K562 (cell line): ENCODE results near the gene LRPAP1. TPM values are rescaled to one million over a fixed set of nuclear protein-coding genes. Genes with fewer than 3 reads are reported as not detected.

Source experiments
- ATAC-seq: fragments of 200-7000 bp; cut with Tn5 transposase; 3 replicates; pipeline ENCODE4 v1.9.1; 2020; ENCODE audit warnings: moderate library complexity
- BruUV-seq: library from RNA; stranded (reverse); fragments of 400-500 nt; replicated peaks from 2 replicates; lab custom pipeline; 2021; lab: Mats Ljungman, UMichigan
- CTCF ChIA-PET: fragments of 300-600 bp; formaldehyde crosslinking; extraction: SDS; loops from one replicate; lab custom pipeline; 2021; ENCODE audit warnings: low intra/inter-chr PET ratio; lab: Yijun Ruan, JAX
- POLR2A ChIA-PET: fragments of 300-600, 350-650 bp; sonication (Branson Sonifier 250); formaldehyde crosslinking; extraction: SDS; loops from one replicate; lab custom pipeline; 2021; ENCODE audit warnings: antibody characterized with exemption, inconsistent platforms; lab: Yijun Ruan, JAX
- DNase-seq, 4 experiments: peaks; one replicate each; pipeline versions ENCODE4 v3.0.0 to v3.0.0-alpha.2; 2011 to 2018; ENCODE audit warnings: low spot score in 3 of 4, mixed read lengths in 3 of 4; ENCODE audit errors: extremely low read depth in 1 of 4
- FAIRE-seq: peaks from 2 replicates; lab custom pipeline; 2011; peaks lifted over from hg19 to GRCh38; lab: Jason Lieb, UNC
- H2AFZ ChIP-seq: 2 replicates; pipeline ENCODE4 v1.6.0; 2011; ENCODE audit warnings: low read depth, low read length, control low read depth, inconsistent platforms
- H3K27ac ChIP-seq: fragments of 200-600 bp; 3 replicates; pipeline ENCODE4 v1.8.0; 2011; ENCODE audit warnings: low read depth, mild to moderate bottlenecking, control low read depth, inconsistent platforms, low read length, moderate library complexity, mixed read lengths; ENCODE audit errors: extremely low read depth
- H3K27me3 ChIP-seq, 2 experiments: fragments of 300-600 bp in 1 of 2; 2 replicates in 1 of 2; 3 replicates in 1 of 2; pipeline versions ENCODE4 v1.6.0 to v1.8.0; 2011; ENCODE audit warnings: inconsistent platforms in 2 of 2, low read length in 2 of 2, mild to moderate bottlenecking in 1 of 2, mixed read lengths in 1 of 2, moderate library complexity in 1 of 2; ENCODE audit not compliant: control insufficient read depth in 2 of 2, insufficient read depth in 2 of 2
- H3K36me3 ChIP-seq: fragments of 300-600 bp; 3 replicates; pipeline ENCODE4 v1.8.0; 2011; ENCODE audit warnings: mild to moderate bottlenecking, low read length, inconsistent platforms; ENCODE audit not compliant: control insufficient read depth, insufficient read depth
- H3K4me1 ChIP-seq, 2 experiments: fragments of 200-600 bp in 1 of 2; replicated peaks in 1 of 2; 2 replicates in 1 of 2; 3 replicates in 1 of 2; pipeline versions ENCODE4 v1.5.1 to v1.8.0; 2011; ENCODE audit warnings: inconsistent platforms in 2 of 2, low read length in 2 of 2, mild to moderate bottlenecking in 1 of 2, mixed read lengths in 1 of 2, moderate library complexity in 1 of 2; ENCODE audit not compliant: control insufficient read depth in 2 of 2, insufficient read depth in 2 of 2
- H3K4me2 ChIP-seq: 2 replicates; pipeline ENCODE4 v1.6.1; 2011; ENCODE audit warnings: low read length, control low read depth, inconsistent platforms, mixed read lengths; ENCODE audit not compliant: insufficient read depth
- H3K4me3 ChIP-seq: fragments of 200-600 bp; sonication (generic), shearing (Covaris generic); 2 replicates; pipeline ENCODE4 v1.5.1; 2016; ENCODE audit warnings: control low read depth, inconsistent platforms
- H3K79me2 ChIP-seq: fragments of 200-600 bp; 3 replicates; pipeline ENCODE4 v1.8.0; 2011; ENCODE audit warnings: low read length, inconsistent platforms; ENCODE audit not compliant: control insufficient read depth, insufficient read depth
- H3K9ac ChIP-seq, 2 experiments: 2 replicates each; pipeline versions ENCODE4 v1.6.0 to v1.6.1; 2011; ENCODE audit warnings: low read depth in 2 of 2, low read length in 2 of 2, control low read depth in 1 of 2, inconsistent platforms in 1 of 2, mild to moderate bottlenecking in 1 of 2, mixed read lengths in 1 of 2; ENCODE audit not compliant: insufficient read depth in 1 of 2
- H3K9me1 ChIP-seq: one replicate; pipeline ENCODE4 v1.6.0; 2011; ENCODE audit warnings: inconsistent platforms, mild to moderate bottlenecking, low read length, moderate library complexity; ENCODE audit not compliant: control insufficient read depth, insufficient read depth
- H3K9me3 ChIP-seq: replicated peaks from 2 replicates; pipeline ENCODE4 v1.5.1; 2011; ENCODE audit warnings: low read depth, low read length, inconsistent platforms; ENCODE audit not compliant: control insufficient read depth, insufficient read depth
- H4K20me1 ChIP-seq: replicated peaks from 2 replicates; pipeline ENCODE4 v1.6.1; 2011; ENCODE audit warnings: low read length, inconsistent platforms, mixed read lengths; ENCODE audit not compliant: control insufficient read depth, insufficient read depth
- CCAR2 ChIP-seq: fragments of 200-400 bp; formaldehyde crosslinking; IDR thresholded peaks from 2 replicates; pipeline ENCODE4 v1.6.1; 2017; ENCODE audit warnings: mild to moderate bottlenecking, low read depth, low read length
- CHD7 ChIP-seq: fragments of 200-600 bp; sonication (generic); IDR thresholded peaks from one replicate; pipeline ENCODE4 v1.6.1; 2012; ENCODE audit warnings: mild to moderate bottlenecking, low read depth, low read length, inconsistent platforms
- MAFK ChIP-seq: IDR thresholded peaks from 2 replicates; pipeline ENCODE4 v1.6.1; 2011; ENCODE audit warnings: low read length, improper control_type of control experiment
- NFIC ChIP-seq: fragments of 450-650 bp; IDR thresholded peaks from 2 replicates; pipeline ENCODE4 v1.6.1; 2017; ENCODE audit warnings: mild to moderate bottlenecking, inconsistent platforms
- PHB ChIP-seq: fragments of 250-450 bp; sonication (Bioruptor Pico); IDR thresholded peaks from 2 replicates; pipeline ENCODE4 v1.5.0; 2021
- POLR2G ChIP-seq: fragments of 200-400 bp; formaldehyde crosslinking; IDR thresholded peaks from 2 replicates; pipeline ENCODE4 v1.6.1; 2017; ENCODE audit warnings: low read depth, mild to moderate bottlenecking, antibody characterized with exemption, low read length, moderate library complexity
- PPARD ChIP-seq: fragments of 250-450 bp; sonication (Bioruptor Pico); IDR thresholded peaks from 2 replicates; pipeline ENCODE4 v1.8.0; 2022; ENCODE audit warnings: inconsistent platforms, mild to moderate bottlenecking, moderate library complexity
- RBFOX2 ChIP-seq: fragments of 200-400 bp; formaldehyde crosslinking; IDR thresholded peaks from 2 replicates; pipeline ENCODE4 v1.6.1; 2017; ENCODE audit warnings: low read depth, mild to moderate bottlenecking, low read length, moderate library complexity
- SETDB1 ChIP-seq: IDR thresholded peaks from one replicate; pipeline ENCODE4 v1.6.1; 2012; ENCODE audit warnings: low read length, control low read depth, inconsistent platforms
- ZNF224 ChIP-seq: sonication (generic); formaldehyde crosslinking; IDR thresholded peaks from 2 replicates; pipeline ENCODE4 v1.8.0; 2022; ENCODE audit warnings: mild to moderate bottlenecking, missing genetic modification reagents
- ZZZ3 ChIP-seq: fragments of 450-650 bp; IDR thresholded peaks from 2 replicates; pipeline ENCODE4 v1.6.1; 2016; ENCODE audit warnings: antibody characterized with exemption, mild to moderate bottlenecking, moderate library complexity
- WGBS: fragments of 100-300 bp; shearing (Covaris generic); methylation state at CpG from one replicate; pipeline ENCODE4 v1.1.6; 2016; ENCODE audit warnings: low coverage, mixed read lengths; ENCODE audit not compliant: insufficient coverage; ENCODE audit errors: missing lambda C conversion rate; 5-methylcytosine and 5-hydroxymethylcytosine counted together
- in situ Hi-C: fragments of 300-500 bp; cut with MboI; formaldehyde crosslinking; loops from 4 replicates; pipeline ENCODE4 v1.15.0; 2018; ENCODE audit warnings: inconsistent platforms, mixed read lengths
- intact Hi-C: fragments of 100-400 bp; cut with micrococcal nuclease; formaldehyde crosslinking; loops from 2 replicates; pipeline ENCODE4 v1.14.2; 2022
- polyA plus RNA-seq, 8 experiments: library from polyadenylated mRNA; depleted of rRNA in 4 of 8; stranded (reverse) in 5 of 8; unstranded in 3 of 8; fragments of >200 nt; fragmentation: Nextera tagmentation in 2 of 8; fragmentation: Illumina TruSeq in 1 of 8; extraction: Ambion mirVana in 2 of 8; extraction: Trizol in 1 of 8; gene quantifications; 2 replicates each; pipeline versions ENCODE4 v1.2.1 to v1.2.3, GENCODE V29; 2011 to 2014; ENCODE audit warnings: inconsistent platforms in 1 of 8, missing spikeins in 1 of 8
- total RNA-seq, 7 experiments: library from RNA; depleted of rRNA in 6 of 7; stranded (reverse); fragments of >200 nt in 6 of 7; fragmentation: Illumina TruSeq in 2 of 7; extraction: Trizol in 2 of 7; gene quantifications; 2 replicates each; pipeline versions ENCODE4 v1.2.1 to v1.2.3, GENCODE V29; 2011 to 2021; ENCODE audit warnings: low replicate concordance in 1 of 7

The LRPAP1 gene
- total and polyA plus RNA-seq, 9 of the 15 experiments (the other 6 are each of a cell fraction or from before 2014, with no cell fraction given), result 1.1 to 75.5 (median 41.8) TPM

GRCh38 chr4:3527914-3528876 lies 4.0 kb downstream of the LRPAP1 start:
- 92% methylated on average over 20 of the region's 27 CpGs for WGBS
- Histone ChIP-seq H3K9me1 (no peaks in the 10 kb centered on the region), H3K9me3 (no peaks in the 10 kb centered on the region), H3K9ac (peak overlapping the region in 1 of 2 experiments; percentile 58; a peak in 1 of 4 replicates), H2AFZ (no peak overlapping the region), H4K20me1 (peaks cover 33% of the 10 kb centered on the region), H3K27me3 (no peaks in the 10 kb centered on the region), H3K4me2 (no peak overlapping the region), H3K4me3 (no peak overlapping the region), H3K4me1 (peaks cover 9 to 61% of the 10 kb centered on the region in 2 experiments; a peak in 4 of 5 replicates), H3K27ac (no peak overlapping the region; the same call in 2 of the 3 replicates), H3K36me3 (peaks cover 48% of the 10 kb centered on the region; the same call in 2 of the 3 replicates), H3K79me2 (peaks cover 39% of the 10 kb centered on the region)
- ChIA-PET POLR2A (no interaction called here), CTCF (no interaction called here)
- no peak for ATAC-seq
- FAIRE-seq, result no peak
- in situ Hi-C loops, result no loop called here
- BruUV-seq, result no TSS peak
- intact Hi-C loops, result no loop called here
- DNase-seq, result no peak
- TF ChIP-seq ZNF224 (CRISPR knock-in tag) (no peak), POLR2G (0 out of 2 replicates have a peak, but pooled peaks have one; percentile 10), MAFK (no peak), PHB (CRISPR knock-in tag) (no peak), SETDB1 (no peak), RBFOX2 (peak; percentile 50), ZZZ3 (no peak), CCAR2 (no peak), CHD7 (no peak), NFIC (no peak), PPARD (CRISPR knock-in tag) (no peak)
